Prostate gland (tissue), 2 donors: ENCODE results near the gene AKIP1. TPM values are rescaled to one million over a fixed set of nuclear protein-coding genes. Genes with fewer than 3 reads are reported as not detected.

ENCODE experiments used
- DNase-seq: peaks from one replicate; pipeline ENCODE4 v3.0.0-alpha.2; 2019; ENCODE audit warnings: low spot score
- H3K27ac ChIP-seq, 2 donors: fragments of 200-600 bp; sonication (generic); 2 replicates each; pipeline ENCODE4 v1.5.1; 2017 to 2019
- H3K27me3 ChIP-seq: fragments of 200-600 bp; sonication (generic); replicated peaks from 2 replicates; pipeline ENCODE4 v1.5.1; 2019; ENCODE audit not compliant: insufficient read depth
- H3K36me3 ChIP-seq, 2 donors: fragments of 200-600 bp; sonication (generic); 1 replicate in 1 of 2; 2 replicates in 1 of 2; pipeline versions ENCODE4 v1.5.1 to v1.8.1; 2017 to 2019
- H3K4me1 ChIP-seq: fragments of 200-600 bp; sonication (generic); replicated peaks from 2 replicates; pipeline ENCODE4 v1.5.1; 2019
- H3K4me3 ChIP-seq, 2 donors: fragments of 200-600 bp; sonication (generic); 2 replicates each; pipeline ENCODE4 v1.5.1; 2017 to 2019
- H3K9me3 ChIP-seq: fragments of 200-600 bp; sonication (generic); 2 replicates; pipeline ENCODE4 v1.5.1; 2017
- CTCF ChIP-seq, 4 experiments: fragments of 200-600 bp in 2 of 4; fragments of 450-650 bp in 2 of 4; sonication (generic) in 2 of 4; IDR thresholded peaks; 1 replicate in 3 of 4; 2 replicates in 1 of 4; pipeline ENCODE4 v1.5.1; 2016 to 2019; ENCODE audit warnings: antibody characterized with exemption in 4 of 4, mild to moderate bottlenecking in 2 of 4, moderate library complexity in 2 of 4
- POLR2A ChIP-seq: fragments of 450-650 bp; IDR thresholded peaks from one replicate; pipeline ENCODE4 v1.6.1; 2016; ENCODE audit warnings: antibody characterized with exemption, mild to moderate bottlenecking
- POLR2AphosphoS5 ChIP-seq: sonication (generic); formaldehyde crosslinking; IDR thresholded peaks from one replicate; pipeline ENCODE4 v1.6.1; 2017; ENCODE audit warnings: antibody characterized with exemption
- WGBS: methylation state at CpG from one replicate; pipeline ENCODE4 v1.1.5; 2018; 5-methylcytosine and 5-hydroxymethylcytosine counted together
- intact Hi-C: fragments of 100-400 bp; cut with DNase I; formaldehyde crosslinking; loops from one replicate; pipeline ENCODE4 v1.14.2; 2022
- total RNA-seq, 2 donors: library from RNA; depleted of rRNA; stranded (reverse); fragments of >200 nt; gene quantifications; one replicate each; pipeline ENCODE4 v1.1.0, GENCODE V29; 2016

The AKIP1 gene
- total RNA-seq, 2 donors from 2014 or later: 23.8 to 47.1 TPM

DNA sequence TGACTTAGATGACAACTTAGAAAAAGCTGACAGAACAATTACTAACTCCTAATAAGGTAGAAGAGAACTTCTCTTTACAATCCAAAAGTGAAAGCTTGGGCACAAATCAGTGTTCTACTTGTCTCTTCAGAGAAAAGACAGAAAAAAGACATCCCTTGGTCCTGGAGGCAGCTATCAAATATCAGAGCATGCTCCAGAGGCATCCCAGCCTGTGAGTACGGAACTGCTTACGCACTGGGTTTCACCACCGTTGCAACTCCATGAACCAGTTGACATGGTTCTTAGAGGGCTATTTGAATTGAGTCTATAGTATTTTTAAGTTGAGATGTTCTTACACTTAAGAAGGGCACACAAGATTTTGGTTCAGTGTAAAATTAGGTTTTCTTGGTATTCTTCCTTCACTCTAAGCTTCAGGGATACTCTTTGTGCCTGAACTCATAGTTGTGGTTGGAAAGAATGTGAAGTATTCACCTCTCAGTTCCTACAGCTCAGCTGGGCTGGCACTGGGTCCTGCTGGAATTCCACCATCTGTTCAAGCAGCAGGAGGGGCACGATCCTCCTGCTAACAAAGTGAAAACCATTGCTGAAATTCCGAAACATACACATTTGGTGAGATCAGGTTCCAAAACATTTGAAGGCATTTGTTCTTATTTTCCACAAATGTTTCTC is 6.3 kb downstream of the AKIP1 start:
- no peak overlapping the region for H3K4me3 ChIP-seq
- H3K4me1 ChIP-seq: no peaks in the 10 kb centered on the region
- H3K36me3 ChIP-seq: no peaks in the 10 kb centered on the region
- peak overlapping the region; percentile 39 to 43 for H3K27ac ChIP-seq
- intact Hi-C loops: loop anchor here (2.0 kb wide), 1 partner anchor 42 kb away; no protein-coding TSS in a partner anchor
- peak; percentile 43 for DNase-seq
- WGBS: 39% methylated on average over 5 of the region's 5 CpGs
- H3K9me3 ChIP-seq: no peaks in the 10 kb centered on the region
- H3K27me3 ChIP-seq: no peaks in the 10 kb centered on the region
- TF ChIP-seq CTCF (IDR thresholded peaks at IDR 0.05) (no peak), POLR2AphosphoS5 (peak; percentile 51)

DNA sequence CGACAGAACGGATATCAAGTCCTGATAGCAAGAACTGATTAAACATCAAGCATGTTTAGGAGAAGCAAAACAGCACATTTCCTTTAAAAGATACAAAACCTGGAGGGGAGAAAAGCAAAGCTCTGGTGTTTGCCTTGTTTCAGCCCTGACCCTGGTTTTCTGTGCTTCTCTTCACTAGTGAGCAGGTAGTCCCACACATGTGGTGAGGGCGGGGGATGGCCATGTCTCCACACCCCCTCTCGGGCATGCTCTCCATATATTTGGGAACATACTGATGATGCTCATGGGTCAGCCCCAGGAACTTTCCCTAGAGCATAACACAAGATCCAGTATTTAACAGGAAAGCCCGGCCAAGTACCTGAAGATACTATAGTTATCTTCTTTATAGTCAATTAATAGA is 11.7 kb downstream of the AKIP1 start:
- Histone ChIP-seq H3K36me3 (no peaks in the 10 kb centered on the region), H3K9me3 (no peaks in the 10 kb centered on the region), H3K27me3 (no peaks in the 10 kb centered on the region), H3K27ac (no peak overlapping the region), H3K4me1 (no peaks in the 10 kb centered on the region), H3K4me3 (no peak overlapping the region)
- 81% methylated on average over 5 of the region's 5 CpGs for WGBS
- no peak for DNase-seq
- intact Hi-C loops: no loop called here
- TF ChIP-seq POLR2A (no peak), CTCF (IDR thresholded peaks at IDR 0.05) (no peak), POLR2AphosphoS5 (no peak)

DNA sequence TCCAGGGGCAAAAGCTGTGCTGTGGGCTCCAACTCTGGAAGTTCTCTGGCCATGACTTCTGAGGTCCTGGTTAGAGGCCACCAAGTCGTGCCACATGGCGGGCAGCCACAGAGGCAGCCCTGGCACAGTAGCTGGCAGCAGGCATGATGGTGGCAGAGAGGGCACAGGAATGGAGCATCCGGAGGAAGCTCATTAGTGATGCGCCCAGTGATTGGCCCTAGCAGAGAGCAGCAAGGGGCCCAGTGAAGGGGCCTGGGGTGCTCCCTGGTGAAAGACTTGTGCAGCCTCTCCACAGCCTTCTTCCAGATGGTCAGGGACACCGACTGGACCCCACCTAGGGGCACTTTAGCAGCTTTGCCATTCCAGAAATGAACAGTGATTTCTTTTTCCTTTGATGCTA is 14.7 kb downstream of the AKIP1 start:
- intact Hi-C loops: no loop called here
- no peak for DNase-seq
- no peaks in the 10 kb centered on the region for H3K9me3 ChIP-seq

GRCh38 chr11:8926236-8926635 is 15.2 kb downstream of the AKIP1 start:
- Histone ChIP-seq H3K9me3 (no peaks in the 10 kb centered on the region), H3K27ac (no peak overlapping the region), H3K4me1 (no peaks in the 10 kb centered on the region), H3K36me3 (no peaks in the 10 kb centered on the region), H3K4me3 (no peak overlapping the region), H3K27me3 (no peaks in the 10 kb centered on the region)
- intact Hi-C loops: no loop called here
- DNase-seq: no peak
- no peak for TF ChIP-seq POLR2AphosphoS5
- no peak for TF ChIP-seq CTCF (IDR thresholded peaks at IDR 0.05)
- no peak for TF ChIP-seq POLR2A
- WGBS: 87% methylated on average over 5 of the region's 5 CpGs

More for the DNA sequence above, 14.7 kb downstream of the AKIP1 start:
- Histone ChIP-seq H3K4me1 (no peaks in the 10 kb centered on the region), H3K36me3 (no peaks in the 10 kb centered on the region), H3K27ac (no peak overlapping the region), H3K4me3 (no peak overlapping the region), H3K27me3 (no peaks in the 10 kb centered on the region)
- 98% methylated on average over 5 of the region's 5 CpGs for WGBS
- TF ChIP-seq POLR2A: no peak
- TF ChIP-seq CTCF (IDR thresholded peaks at IDR 0.05): no peak
- no peak for TF ChIP-seq POLR2AphosphoS5

GRCh38 chr11:8927233-8927632 is 16.2 kb downstream of the AKIP1 start:
- intact Hi-C loops: no loop called here
- 86% methylated on average over 5 of the region's 5 CpGs for WGBS

More at GRCh38 chr11:8927233-8927632, 16.2 kb downstream of the AKIP1 start:
- DNase-seq: no peak
- H3K4me3 ChIP-seq: no peak overlapping the region
- no peaks in the 10 kb centered on the region for H3K36me3 ChIP-seq
- H3K9me3 ChIP-seq: no peaks in the 10 kb centered on the region
- H3K4me1 ChIP-seq: no peaks in the 10 kb centered on the region
- H3K27me3 ChIP-seq: no peaks in the 10 kb centered on the region
- H3K27ac ChIP-seq: no peak overlapping the region
- no peak for TF ChIP-seq CTCF (IDR thresholded peaks at IDR 0.05)
- no peak for TF ChIP-seq POLR2AphosphoS5
- TF ChIP-seq POLR2A: no peak
